ENCODE data around the gene TAL2.

GRCh38 chr9:105696219-105696793 is 34.0 kb downstream of the TAL2 start:
- TF ChIP-seq CTCF (IDR thresholded peaks at IDR 0.05), result no peak
- TF ChIP-seq POLR2A (IDR thresholded peaks at IDR 0.05), result no peak
